Heart left ventricle (tissue), 13 donors: ENCODE results near the gene MT2A.

Experiments
- CTCF ChIP-seq, 12 donors: fragments of 200-600 bp; sonication (generic) in 4 of 12; IDR thresholded peaks; one replicate each; pipeline versions ENCODE4 v1.5.0 to v1.8.0; 2018 to 2022; ENCODE audit warnings: antibody characterized with exemption in 12 of 12, mild to moderate bottlenecking in 5 of 12
- POLR2A ChIP-seq, 2 donors: fragments of 450-650 bp; IDR thresholded peaks; one replicate each; pipeline ENCODE4 v1.6.1; 2017; ENCODE audit warnings: antibody characterized with exemption in 2 of 2, mild to moderate bottlenecking in 2 of 2, moderate library complexity in 2 of 2
- donor health status: ischemic (EF 13 %, LVEDD 7.1; RV severe dilation, severe dysfunction).
- donor health status: DM: no; HTN: yes; CAD: no.
- donor health status: DM: no; HTN: no; CAD: no.
- donor health status: ischemic (EF 25% LVEDD 6.9; RV normal size, moderate dysfunction).
- donor health status: ischemic (EF 25% LVEDD 5.7; RV mildly dilated, moderate dysfunction).
- donor health status: ischemic (EF 35%, LVEDD 5.7; RV mildly dilated, moderate dysfunction).
- donor health status: nonischemic (EF 11% LVEDD 7.7; RV severe dilation, severe dysfunction).
- donor health status: DM: yes; HTN: yes; CAD: no.
- donor health status: PGD.
- donor health status: ischemic (EF 29% LVEDD 5.4; RV normal size, mild dysfunction).
- donor health status: nonischemic (EF 23%, LVEDD 6.1; RV moderate dilation, normal function).

- TF ChIP-seq CTCF (IDR thresholded peaks at IDR 0.05) (no peak), POLR2A (IDR thresholded peaks at IDR 0.05) (no peak)
These were observed 3.0 kb downstream of the MT2A start for GRCh38 chr16:56611281-56611833.
